ENCODE results near the gene HLA-DRB1.
"Not testable (repeated sequence)": the region's sequence is repeated elsewhere in the genome, so short reads cannot be mapped to it uniquely, and the experiment has no call there.

HLA-DRB1 gene

GRCh38 chr6:32589596-32590449, at the start of gene HLA-DRB1:
HLA-DRB1 (minus strand) TSS chr6:32589848; CDS start chr6:32589742, 106 bp downstream.
- DNase-seq (ENCODE audit: low spot score) = no peak

- no peak for DNase-seq (ENCODE audit: low spot score)
Measured at GRCh38 chr6:32638532-32639219, 49.0 kb upstream of the HLA-DRB1 start.

GRCh38 chr6:32637883-32638282, 48.2 kb upstream of the HLA-DRB1 start:
- DNase-seq (ENCODE audit: low spot score) = no peak

- DNase-seq (ENCODE audit: low spot score) = no peak
Measured at GRCh38 chr6:32637219-32637880, 47.7 kb upstream of the HLA-DRB1 start, which contains the start of gene HLA-DQA1. HLA-DQA1 (plus strand) TSS chr6:32637406; CDS start chr6:32637459, 53 bp downstream.

GRCh38 chr6:32635526-32636123, 46.0 kb upstream of the HLA-DRB1 start:
- DNase-seq (ENCODE audit: low spot score) = no peak

GRCh38 chr6:32629793-32630192, 40.1 kb upstream of the HLA-DRB1 start:
- DNase-seq (ENCODE audit: low spot score) = not testable (repeated sequence)

DNA sequence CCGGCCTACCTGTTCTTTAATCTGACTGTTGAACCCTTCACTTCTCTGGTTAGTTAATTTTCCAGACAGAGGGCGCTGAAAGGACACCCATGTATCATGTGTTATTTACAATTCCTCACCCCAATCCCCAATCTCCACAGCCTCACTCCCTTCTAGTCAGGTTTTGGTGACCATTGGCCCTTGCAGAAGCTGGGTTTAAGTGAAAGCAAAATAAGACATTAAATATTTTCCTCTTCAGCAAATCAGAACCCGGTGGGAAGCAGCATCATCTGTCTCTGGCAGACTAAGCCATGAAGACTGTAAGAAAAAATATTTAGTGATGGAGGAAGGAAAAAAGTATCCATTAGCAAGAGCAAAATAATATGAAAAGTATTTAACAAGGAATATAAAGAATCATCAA, 38.2 kb upstream of the HLA-DRB1 start:
- no peak for DNase-seq (ENCODE audit: low spot score)

DNA sequence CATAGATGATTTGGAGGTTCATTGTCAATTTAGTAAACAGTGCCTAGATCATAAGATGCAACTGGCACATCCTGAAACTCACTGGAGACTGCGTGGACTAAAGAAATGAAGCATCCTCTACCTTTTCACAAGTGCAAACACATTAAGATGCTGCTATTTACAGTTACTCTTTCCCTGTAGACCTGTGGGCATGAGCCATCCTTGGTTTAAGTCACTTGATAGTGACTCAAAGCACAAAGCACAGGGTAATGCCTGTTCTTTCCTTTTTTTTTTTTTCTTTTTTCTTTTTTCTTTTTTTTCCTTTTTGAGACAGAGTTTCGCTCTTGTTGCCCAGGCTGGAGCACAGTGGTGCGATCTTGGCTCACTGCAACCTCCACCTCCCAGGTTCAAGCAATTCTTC, 37.6 kb upstream of the HLA-DRB1 start:
- no peak for DNase-seq (ENCODE audit: low spot score)

GRCh38 chr6:32625137-32625536, 35.5 kb upstream of the HLA-DRB1 start:
- DNase-seq (ENCODE audit: low spot score) = no peak

DNA sequence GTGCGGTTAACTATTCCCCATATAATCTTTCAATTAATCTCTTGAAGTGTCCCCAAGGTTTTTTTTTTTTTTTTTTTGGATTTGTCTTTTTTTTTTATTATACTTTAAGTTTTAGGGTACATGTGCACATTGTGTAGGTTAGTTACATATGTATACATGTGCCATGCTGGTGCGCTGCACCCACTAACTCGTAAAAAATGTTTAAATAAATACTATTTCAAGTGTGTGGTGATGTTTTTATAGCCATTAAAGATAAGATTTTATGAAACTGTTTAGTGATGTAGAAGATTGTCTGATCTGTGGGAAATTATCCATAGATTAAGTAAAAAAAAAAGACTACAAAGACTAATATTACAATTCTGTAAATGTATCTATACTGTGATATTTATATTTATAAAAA, 34.9 kb upstream of the HLA-DRB1 start:
- DNase-seq (ENCODE audit: low spot score) = no peak

- no peak for DNase-seq (ENCODE audit: low spot score)
Measured at GRCh38 chr6:32623693-32624092, 34.0 kb upstream of the HLA-DRB1 start.

DNA sequence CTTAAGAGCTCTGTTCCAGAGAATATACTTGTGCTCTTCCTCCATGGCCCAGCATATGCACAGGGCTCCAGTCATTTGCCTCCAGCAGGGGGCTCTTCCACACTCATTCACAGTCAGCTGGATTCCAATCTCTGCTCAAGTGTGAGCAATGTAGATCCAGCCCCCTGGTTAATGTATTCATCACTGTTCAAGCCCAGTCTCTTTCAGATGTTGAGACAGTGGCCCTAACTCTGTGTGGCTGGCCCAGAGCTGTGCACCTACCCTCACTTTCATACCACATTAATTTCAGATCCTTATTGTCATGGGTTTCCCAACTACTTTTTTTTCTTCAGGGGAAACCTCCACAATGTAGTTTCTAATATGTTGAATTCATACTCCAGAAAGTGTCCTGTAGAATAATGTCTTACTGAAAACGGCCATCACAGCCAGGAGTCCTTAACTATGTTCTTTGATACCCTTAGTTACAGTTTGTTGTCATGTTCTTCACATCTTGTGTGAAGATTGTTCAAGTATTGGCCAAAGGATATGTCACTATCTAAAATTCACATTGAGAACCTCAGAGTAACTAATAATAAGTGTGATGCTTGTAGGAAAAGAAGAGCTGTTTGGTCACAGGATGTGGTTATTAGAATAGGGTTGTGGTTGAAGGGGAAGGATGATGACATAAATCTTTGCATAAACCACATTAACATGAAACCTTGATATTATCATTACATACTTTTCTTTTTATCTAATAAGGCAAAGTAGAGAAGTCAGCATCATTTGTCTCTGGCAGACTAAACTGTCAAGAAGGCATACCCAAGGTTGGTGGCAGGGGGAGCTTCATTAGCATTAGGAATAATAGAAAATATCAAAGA, 33.1 kb upstream of the HLA-DRB1 start:
- peak; percentile 67 for DNase-seq (ENCODE audit: low spot score)

- no peak for DNase-seq (ENCODE audit: low spot score)
Measured at GRCh38 chr6:32621372-32621771, 31.7 kb upstream of the HLA-DRB1 start.

DNA sequence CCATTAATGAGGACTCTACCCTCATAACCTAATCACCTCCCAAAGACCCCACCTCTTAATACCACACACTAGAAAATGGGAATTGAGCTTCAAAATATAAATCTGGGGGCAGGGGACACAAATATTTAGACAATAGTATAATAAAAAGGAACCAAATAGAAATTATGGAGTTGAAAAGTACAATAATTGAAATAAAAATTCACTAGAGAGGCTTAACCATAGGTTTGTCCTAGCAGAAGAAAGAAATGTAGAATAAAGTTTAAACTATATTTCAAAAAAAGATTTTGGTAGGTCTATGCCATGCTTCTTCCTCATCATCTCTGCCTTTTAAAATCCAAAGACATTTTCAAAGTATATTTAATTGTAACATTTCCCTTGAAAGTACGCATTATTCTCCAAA, 28.1 kb upstream of the HLA-DRB1 start:
- DNase-seq (ENCODE audit: low spot score) = no peak

DNA sequence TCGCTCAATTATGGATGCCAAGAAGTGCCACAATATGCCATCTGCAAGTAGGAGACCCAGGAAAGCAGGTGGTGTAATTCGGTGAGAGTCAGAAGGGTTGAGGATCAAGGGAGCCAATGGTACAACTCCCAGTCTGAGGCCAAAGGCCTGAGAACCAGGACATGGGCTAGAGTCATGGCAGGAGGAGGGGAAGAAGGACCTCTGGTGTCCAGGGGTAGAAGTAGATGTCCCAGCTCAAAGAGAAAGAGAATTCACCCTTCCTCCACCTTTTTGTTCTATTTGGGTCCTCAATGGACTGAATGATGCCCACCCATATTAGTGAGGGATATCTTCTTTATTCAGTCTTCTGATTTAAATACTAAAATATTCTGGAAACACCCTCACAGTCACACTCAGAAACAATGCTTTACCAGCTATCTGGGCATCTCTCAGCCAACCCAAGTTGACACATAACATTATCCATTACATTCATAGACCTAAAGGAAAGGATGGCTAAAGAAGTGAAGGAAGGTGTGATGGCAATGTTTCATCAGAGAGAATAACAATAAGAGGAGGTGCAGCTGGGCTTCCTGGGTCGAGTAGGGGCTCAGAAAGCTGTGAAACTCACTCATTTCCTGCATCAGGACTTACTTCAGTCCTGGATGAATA, 26.4 kb upstream of the HLA-DRB1 start:
- no peak for DNase-seq (ENCODE audit: low spot score)

DNA sequence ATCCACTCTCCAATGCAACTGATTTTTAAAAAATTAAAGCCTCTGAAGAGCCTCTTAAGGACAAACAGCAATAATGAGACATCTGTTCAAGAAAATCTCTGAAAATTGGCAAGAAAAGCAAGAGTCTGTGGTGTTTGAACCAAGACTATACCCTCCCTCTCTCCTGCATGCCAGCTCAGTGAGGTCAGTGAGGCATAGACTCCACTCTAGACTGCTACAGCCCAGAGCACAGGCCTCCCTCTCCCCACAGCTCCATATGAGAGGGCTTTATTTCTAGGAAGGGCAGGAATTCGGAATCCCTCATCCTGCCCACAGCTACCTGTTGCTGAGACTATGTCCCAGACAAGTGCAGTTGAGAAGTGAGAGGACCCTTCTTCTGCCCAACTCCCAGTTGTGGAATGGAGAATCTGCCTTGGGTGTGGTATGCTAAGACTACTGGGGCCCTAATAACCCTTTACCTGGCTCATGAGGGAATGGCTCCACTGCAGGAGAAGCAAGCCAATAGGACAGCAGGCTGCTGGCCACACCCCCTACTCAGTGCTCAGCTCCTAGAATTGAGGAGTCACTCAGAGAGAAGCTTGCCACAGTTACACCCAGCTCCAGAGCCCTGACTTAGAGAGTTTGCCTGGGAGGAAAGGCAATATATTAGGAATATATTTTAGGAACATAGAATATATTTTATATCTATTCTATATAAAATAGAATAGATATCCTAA, 24.9 kb upstream of the HLA-DRB1 start:
- no peak for DNase-seq (ENCODE audit: low spot score)

DNA sequence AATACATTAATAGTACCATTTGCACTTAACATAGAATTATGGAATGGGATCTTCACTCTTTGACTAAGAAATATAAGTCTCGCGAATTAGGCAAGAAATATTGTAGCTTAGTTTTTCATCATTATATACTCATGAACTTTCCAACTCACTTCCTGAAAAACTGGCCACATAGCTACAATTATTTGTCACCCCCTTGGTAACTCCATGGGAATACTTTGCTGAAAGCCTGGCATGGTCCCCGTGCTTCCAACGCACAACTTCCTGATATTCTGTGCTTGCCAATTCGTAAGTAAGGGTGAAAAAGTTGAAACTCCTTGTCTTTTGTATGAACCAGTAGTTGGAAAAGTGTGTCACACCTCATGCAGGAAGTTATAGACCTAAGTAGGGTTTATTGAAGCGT, 23.8 kb upstream of the HLA-DRB1 start:
- no peak for DNase-seq (ENCODE audit: low spot score)

- no peak for DNase-seq (ENCODE audit: low spot score)
Measured at GRCh38 chr6:32610682-32611296, 21.1 kb upstream of the HLA-DRB1 start.

DNA sequence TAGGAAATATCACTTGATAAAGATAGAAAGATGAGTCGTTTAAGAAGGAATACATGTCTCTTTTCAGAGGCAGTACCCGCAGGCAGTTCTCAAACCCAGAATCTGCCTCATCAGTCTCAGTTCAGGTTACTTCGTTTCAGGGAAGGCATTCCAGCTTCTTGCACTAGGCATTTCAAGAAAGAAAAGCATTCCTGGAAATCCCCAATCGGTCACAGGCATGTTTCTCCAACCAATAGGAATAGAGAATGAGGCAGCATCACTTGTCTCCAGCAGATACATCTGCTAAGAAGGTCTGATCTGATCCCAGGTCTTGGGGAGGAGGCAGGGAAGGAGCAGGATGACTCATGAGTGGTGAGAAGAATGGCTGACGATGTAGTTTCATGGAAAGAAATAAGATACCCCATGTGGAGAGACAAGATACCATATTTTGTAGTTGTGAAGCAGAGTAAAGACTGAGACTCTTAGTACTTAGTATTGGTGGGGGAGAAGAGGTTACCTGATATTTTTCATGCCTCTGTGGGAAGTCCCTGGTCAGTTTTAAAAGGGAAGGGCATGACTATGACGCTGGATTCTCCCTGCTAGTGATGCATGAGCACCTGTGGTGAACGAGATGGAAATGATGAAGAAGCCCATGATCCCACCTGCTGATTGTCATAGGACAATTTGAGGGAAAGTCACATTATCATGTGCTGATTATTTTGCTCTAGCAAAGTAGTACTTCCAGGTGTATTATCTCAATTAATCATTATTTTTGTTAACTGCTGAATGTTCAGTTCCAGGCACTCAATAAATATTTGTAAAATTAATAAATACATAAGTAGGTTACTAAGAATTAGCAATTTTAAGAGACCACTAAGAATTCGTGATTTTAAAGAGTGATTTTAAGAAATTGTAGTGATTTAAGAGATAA, 20.3 kb upstream of the HLA-DRB1 start:
- DNase-seq (ENCODE audit: low spot score) = peak; percentile 82

Measured in ecto neural progenitor cell (in vitro differentiated cells).